Prostate gland (tissue), 2 donors: ENCODE data around the gene COX5A.

Experiments
- POLR2A ChIP-seq: fragments of 450-650 bp; IDR thresholded peaks from one replicate; pipeline ENCODE4 v1.6.1; 2016; ENCODE audit warnings: antibody characterized with exemption, mild to moderate bottlenecking
- TF ChIP-seq, protein P1 (sequence below), 4 experiments: fragments of 200-600 bp in 2 of 4; fragments of 450-650 bp in 2 of 4; sonication (generic) in 2 of 4; IDR thresholded peaks; 1 replicate in 3 of 4; 2 replicates in 1 of 4; pipeline ENCODE4 v1.5.1; 2016 to 2019; ENCODE audit warnings: antibody characterized with exemption in 4 of 4, mild to moderate bottlenecking in 2 of 4, moderate library complexity in 2 of 4

GRCh38 chr15:74908635-74909034 lies 29.2 kb downstream of the COX5A start:
- TF ChIP-seq, protein P1, sequence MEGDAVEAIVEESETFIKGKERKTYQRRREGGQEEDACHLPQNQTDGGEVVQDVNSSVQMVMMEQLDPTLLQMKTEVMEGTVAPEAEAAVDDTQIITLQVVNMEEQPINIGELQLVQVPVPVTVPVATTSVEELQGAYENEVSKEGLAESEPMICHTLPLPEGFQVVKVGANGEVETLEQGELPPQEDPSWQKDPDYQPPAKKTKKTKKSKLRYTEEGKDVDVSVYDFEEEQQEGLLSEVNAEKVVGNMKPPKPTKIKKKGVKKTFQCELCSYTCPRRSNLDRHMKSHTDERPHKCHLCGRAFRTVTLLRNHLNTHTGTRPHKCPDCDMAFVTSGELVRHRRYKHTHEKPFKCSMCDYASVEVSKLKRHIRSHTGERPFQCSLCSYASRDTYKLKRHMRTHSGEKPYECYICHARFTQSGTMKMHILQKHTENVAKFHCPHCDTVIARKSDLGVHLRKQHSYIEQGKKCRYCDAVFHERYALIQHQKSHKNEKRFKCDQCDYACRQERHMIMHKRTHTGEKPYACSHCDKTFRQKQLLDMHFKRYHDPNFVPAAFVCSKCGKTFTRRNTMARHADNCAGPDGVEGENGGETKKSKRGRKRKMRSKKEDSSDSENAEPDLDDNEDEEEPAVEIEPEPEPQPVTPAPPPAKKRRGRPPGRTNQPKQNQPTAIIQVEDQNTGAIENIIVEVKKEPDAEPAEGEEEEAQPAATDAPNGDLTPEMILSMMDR (IDR thresholded peaks at IDR 0.05) = no peak
- no peak for TF ChIP-seq POLR2A
